OCI-LY7 (cell line): ENCODE data around the gene DNAJB1. TPM values are rescaled to one million over a fixed set of nuclear protein-coding genes. Genes with fewer than 3 reads are reported as not detected.

Source experiments
- BruUV-seq: library from RNA; stranded (reverse); fragments of 400-500 nt; replicated peaks from 2 replicates; lab custom pipeline; 2021; lab: Mats Ljungman, UMichigan
- CTCF ChIA-PET: fragments of 300-600 bp; sonication (Branson Sonifier 250); formaldehyde crosslinking; loops from one replicate; lab custom pipeline; 2022; ENCODE audit warnings: antibody characterized with exemption; ENCODE audit not compliant: unreplicated experiment; lab: Charles Lee
- POLR2A ChIA-PET: fragments of 300-600 bp; sonication (Branson Sonifier 250); formaldehyde crosslinking; loops from one replicate; lab custom pipeline; 2022; ENCODE audit warnings: antibody characterized with exemption; lab: Charles Lee
- DNase-seq: peaks from one replicate; pipeline ENCODE4 v3.0.0-alpha.2; 2015; ENCODE audit warnings: low spot score
- H2AFZ ChIP-seq: fragments of 200-600 bp; sonication (generic), shearing (Covaris generic); 2 replicates; pipeline ENCODE4 v1.6.1; 2014; ENCODE audit warnings: mild to moderate bottlenecking, antibody characterized with exemption, low read length, moderate library complexity
- H3K27ac ChIP-seq: fragments of 200-600 bp; sonication (generic); 2 replicates; pipeline ENCODE4 v1.5.1; 2014; ENCODE audit warnings: mixed run types, low read depth, mild to moderate bottlenecking, moderate library complexity, low read length, inconsistent platforms; ENCODE audit not compliant: poor library complexity, severe bottlenecking
- H3K36me3 ChIP-seq: fragments of 200-600 bp; sonication (generic); 2 replicates; pipeline ENCODE4 v1.6.1; 2014; ENCODE audit warnings: mild to moderate bottlenecking, antibody characterized with exemption, low read length, moderate library complexity, mixed read lengths; ENCODE audit not compliant: insufficient read depth
- H3K4me1 ChIP-seq: fragments of 200-600 bp; sonication (generic); 2 replicates; pipeline ENCODE4 v1.5.1; 2014; ENCODE audit warnings: mild to moderate bottlenecking, low read length; ENCODE audit not compliant: insufficient read depth, poor library complexity, severe bottlenecking
- H3K4me2 ChIP-seq: fragments of 200-600 bp; sonication (generic); 2 replicates; pipeline ENCODE4 v1.6.1; 2014; ENCODE audit warnings: mild to moderate bottlenecking, low read length
- H3K4me3 ChIP-seq: fragments of 200-600 bp; sonication (generic); 2 replicates; pipeline ENCODE4 v1.5.1; 2014; ENCODE audit warnings: mild to moderate bottlenecking, low read depth, low read length; ENCODE audit not compliant: poor library complexity, severe bottlenecking
- H3K79me2 ChIP-seq: fragments of 200-600 bp; sonication (generic); 2 replicates; pipeline ENCODE4 v1.6.1; 2016; ENCODE audit warnings: low read depth, mild to moderate bottlenecking, low read length, moderate library complexity, mixed read lengths; ENCODE audit not compliant: insufficient read depth
- H3K9me2 ChIP-seq: fragments of 200-600 bp; sonication (generic); 2 replicates; pipeline ENCODE4 v1.6.1; 2016; ENCODE audit warnings: mild to moderate bottlenecking, low read length, mixed read lengths; ENCODE audit not compliant: insufficient read depth
- H3K9me3 ChIP-seq: fragments of 200-600 bp; sonication (generic); 2 replicates; pipeline ENCODE4 v1.6.1; 2014; ENCODE audit warnings: mild to moderate bottlenecking, mixed run types, low read length, mixed read lengths
- H4K20me1 ChIP-seq: fragments of 200-600 bp; sonication (generic); 2 replicates; pipeline ENCODE4 v1.6.1; 2014; ENCODE audit warnings: mild to moderate bottlenecking, antibody characterized with exemption, low read length, moderate library complexity, mixed read lengths; ENCODE audit not compliant: insufficient read depth
- EZH2phosphoT487 ChIP-seq: fragments of 200-600 bp; sonication (generic); IDR thresholded peaks from 2 replicates; pipeline ENCODE4 v1.6.1; 2018; ENCODE audit warnings: low read depth, borderline replicate concordance, mild to moderate bottlenecking, mixed run types, antibody characterized with exemption, low read length, moderate library complexity, mixed read lengths
- intact Hi-C: fragments of 100-400 bp; cut with micrococcal nuclease; formaldehyde crosslinking; loops from one replicate; pipeline ENCODE4 v1.10.0; 2022; ENCODE audit not compliant: unreplicated experiment
- total RNA-seq, 2 experiments: library from RNA; depleted of rRNA in 1 of 2; stranded (reverse); fragments of >200 nt in 1 of 2; shearing (Covaris generic) in 1 of 2; gene quantifications; 2 replicates each; pipeline ENCODE4 v1.2.3, GENCODE V29; 2014 to 2022
- TF ChIP-seq, protein P1 (sequence below): fragments of 200-600 bp; sonication (generic); conservative IDR thresholded peaks from 2 replicates; pipeline ENCODE4 v1.5.1; 2014; ENCODE audit warnings: mild to moderate bottlenecking, antibody characterized with exemption, low read length, moderate library complexity, mixed read lengths

The DNAJB1 gene
- total RNA-seq, 2 experiments from 2014 or later, result 63.7 to 76.7 TPM

DNA sequence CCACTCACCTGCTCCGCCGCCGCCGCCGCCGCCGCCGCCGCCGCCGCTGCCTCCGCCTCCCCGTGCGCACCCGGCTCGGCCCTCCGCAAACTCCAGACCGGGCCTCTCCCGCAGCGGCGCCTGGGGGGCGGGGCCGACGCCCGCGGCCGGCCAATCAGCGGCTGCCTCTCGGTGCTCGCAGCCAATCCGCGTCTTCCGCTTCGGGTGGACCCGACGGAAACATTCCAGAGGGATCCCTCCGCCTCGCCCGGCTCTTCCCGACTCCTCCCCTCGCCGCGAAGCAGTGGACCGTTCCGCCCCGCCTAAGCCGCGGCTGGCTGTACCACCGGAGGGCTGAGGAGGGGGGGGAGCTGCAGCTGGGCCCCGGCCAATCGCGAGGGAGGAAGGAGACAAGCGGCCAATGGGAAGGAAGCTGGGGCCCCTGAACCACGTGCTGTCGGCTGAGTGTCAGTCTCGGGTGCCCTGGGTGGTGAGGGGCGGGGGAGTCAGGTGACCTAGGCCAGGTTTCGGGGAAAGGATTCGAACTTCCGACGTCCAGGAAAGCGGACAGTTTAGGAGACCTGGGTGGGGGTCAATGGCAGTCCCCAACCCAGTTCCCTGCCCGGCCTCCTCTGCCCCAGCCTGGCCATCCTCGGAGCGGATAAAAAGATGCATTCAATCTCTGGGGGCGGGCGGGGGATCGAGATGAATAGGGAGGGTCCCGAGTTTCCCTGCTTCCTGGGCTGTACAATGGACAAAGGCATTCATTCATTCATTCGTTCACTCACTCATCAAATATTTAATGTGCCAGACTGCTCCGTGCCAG lies 22.0 kb downstream of the DNAJB1 start, which contains the start of gene GIPC1:
TSS of gene GIPC1 (minus strand) at position 99 of the 805 bp plus-strand sequence. CDS start 13,151 bp downstream, outside the sequence.
- H3K36me3 ChIP-seq, result no peaks in the 10 kb centered on the region
- peak within 1 kb of the TSS; percentile 100 for H3K4me2 ChIP-seq
- H3K27ac ChIP-seq, result no peak within 1 kb of the TSS
- peaks cover 19% of the 10 kb centered on the region for H3K4me1 ChIP-seq
- H3K9me2 ChIP-seq, result no peaks in the 10 kb centered on the region
- H4K20me1 ChIP-seq, result no peaks in the 10 kb centered on the region
- H3K4me3 ChIP-seq, result peak within 1 kb of the TSS; percentile 72
- DNase-seq, result peak; percentile 85
- peak within 1 kb of the TSS; percentile 58 for H2AFZ ChIP-seq
- H3K9me3 ChIP-seq, result no peaks in the 10 kb centered on the region
- no peaks in the 10 kb centered on the region for H3K79me2 ChIP-seq
- intact Hi-C loops, result no loop called here
- CTCF ChIA-PET, result no interaction called here
- no TSS peak for BruUV-seq
- no peak for TF ChIP-seq EZH2phosphoT487
- TF ChIP-seq, protein P1, sequence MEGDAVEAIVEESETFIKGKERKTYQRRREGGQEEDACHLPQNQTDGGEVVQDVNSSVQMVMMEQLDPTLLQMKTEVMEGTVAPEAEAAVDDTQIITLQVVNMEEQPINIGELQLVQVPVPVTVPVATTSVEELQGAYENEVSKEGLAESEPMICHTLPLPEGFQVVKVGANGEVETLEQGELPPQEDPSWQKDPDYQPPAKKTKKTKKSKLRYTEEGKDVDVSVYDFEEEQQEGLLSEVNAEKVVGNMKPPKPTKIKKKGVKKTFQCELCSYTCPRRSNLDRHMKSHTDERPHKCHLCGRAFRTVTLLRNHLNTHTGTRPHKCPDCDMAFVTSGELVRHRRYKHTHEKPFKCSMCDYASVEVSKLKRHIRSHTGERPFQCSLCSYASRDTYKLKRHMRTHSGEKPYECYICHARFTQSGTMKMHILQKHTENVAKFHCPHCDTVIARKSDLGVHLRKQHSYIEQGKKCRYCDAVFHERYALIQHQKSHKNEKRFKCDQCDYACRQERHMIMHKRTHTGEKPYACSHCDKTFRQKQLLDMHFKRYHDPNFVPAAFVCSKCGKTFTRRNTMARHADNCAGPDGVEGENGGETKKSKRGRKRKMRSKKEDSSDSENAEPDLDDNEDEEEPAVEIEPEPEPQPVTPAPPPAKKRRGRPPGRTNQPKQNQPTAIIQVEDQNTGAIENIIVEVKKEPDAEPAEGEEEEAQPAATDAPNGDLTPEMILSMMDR, result no peak
- POLR2A ChIA-PET, result interaction anchor here (0.9 to 2.3 kb wide), 5 partner anchors 8 to 22 kb away, joined by 3 to 10 read pairs (median 3); partner anchors contain the start of gene DNAJB1

DNA sequence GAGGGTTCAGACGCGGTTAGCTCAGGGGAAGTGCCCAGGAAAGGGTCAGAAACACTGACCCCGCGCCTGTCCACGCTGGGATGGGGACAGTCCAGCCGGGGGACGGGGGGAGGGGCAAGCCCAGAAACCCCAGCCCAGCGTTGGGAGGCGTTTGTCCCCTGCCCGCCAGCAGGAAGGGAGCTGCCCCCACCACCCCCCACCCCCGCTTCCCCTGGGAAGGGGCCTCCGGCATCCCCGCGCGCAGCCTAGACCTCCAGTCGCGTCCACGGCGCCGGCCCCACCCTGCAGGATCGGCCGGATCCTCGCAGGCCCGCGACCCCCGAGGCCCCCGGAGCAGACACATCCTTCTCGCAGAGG lies 22.5 kb downstream of the DNAJB1 start:
- H3K36me3 ChIP-seq, result no peaks in the 10 kb centered on the region
- peak overlapping the region; percentile 100 for H3K4me2 ChIP-seq
- peak overlapping the region; percentile 72 for H3K4me3 ChIP-seq
- no peaks in the 10 kb centered on the region for H3K9me3 ChIP-seq
- no peak for TF ChIP-seq EZH2phosphoT487
- TF ChIP-seq, protein P1, result no peak
- no peaks in the 10 kb centered on the region for H3K79me2 ChIP-seq
- DNase-seq, result no peak
- no TSS peak for BruUV-seq
- POLR2A ChIA-PET, result interaction anchor here (0.9 to 2.3 kb wide), 5 partner anchors 9 to 22 kb away, joined by 3 to 10 read pairs (median 3); partner anchors contain the start of gene DNAJB1
- intact Hi-C loops, result loop anchor here (1.0 kb wide), 1 partner anchor 22 kb away; no protein-coding TSS in a partner anchor
- peak overlapping the region; percentile 58; the same call in 1 of the 2 replicates for H2AFZ ChIP-seq
- H3K9me2 ChIP-seq, result no peaks in the 10 kb centered on the region
- CTCF ChIA-PET, result no interaction called here
- H3K4me1 ChIP-seq, result peaks cover 19% of the 10 kb centered on the region
- no peaks in the 10 kb centered on the region for H4K20me1 ChIP-seq
- no peak overlapping the region for H3K27ac ChIP-seq
